22Rv1 (cell line): Measurements from ENCODE around the gene MS4A4A.

ENCODE experiments used
- H3K27ac ChIP-seq: fragments of 450-650 bp; 2 replicates; pipeline ENCODE4 v1.5.1; 2017
- ZFX ChIP-seq: fragments of 450-650 bp; IDR thresholded peaks from 2 replicates; pipeline ENCODE4 v1.6.1; 2017; ENCODE audit warnings: antibody characterized with exemption, borderline replicate concordance
- TF ChIP-seq, protein P1 (sequence below): fragments of 450-650 bp; IDR thresholded peaks from 2 replicates; pipeline ENCODE4 v1.5.1; 2017; ENCODE audit warnings: mild to moderate bottlenecking

MS4A4A gene

DNA sequence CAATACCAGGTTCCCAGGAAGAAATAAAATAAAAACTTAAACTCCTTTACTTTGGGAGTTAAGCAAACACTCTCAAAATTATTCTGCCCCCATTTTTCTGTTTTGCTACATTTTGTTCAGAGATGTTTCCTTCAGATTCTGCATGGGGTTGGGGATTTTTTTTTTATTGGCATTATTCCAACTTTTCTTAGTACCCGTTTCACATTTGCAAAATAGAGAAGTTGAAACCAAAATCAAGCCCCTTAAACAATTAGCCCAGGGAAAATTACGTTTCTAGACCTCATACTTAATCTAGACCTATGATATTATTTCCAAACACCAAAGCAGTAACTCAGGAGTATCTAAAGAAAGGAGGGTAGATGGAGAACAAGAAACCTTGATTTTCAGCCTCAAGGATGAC is 77.3 kb downstream of the MS4A4A start:
- TF ChIP-seq, protein P1, sequence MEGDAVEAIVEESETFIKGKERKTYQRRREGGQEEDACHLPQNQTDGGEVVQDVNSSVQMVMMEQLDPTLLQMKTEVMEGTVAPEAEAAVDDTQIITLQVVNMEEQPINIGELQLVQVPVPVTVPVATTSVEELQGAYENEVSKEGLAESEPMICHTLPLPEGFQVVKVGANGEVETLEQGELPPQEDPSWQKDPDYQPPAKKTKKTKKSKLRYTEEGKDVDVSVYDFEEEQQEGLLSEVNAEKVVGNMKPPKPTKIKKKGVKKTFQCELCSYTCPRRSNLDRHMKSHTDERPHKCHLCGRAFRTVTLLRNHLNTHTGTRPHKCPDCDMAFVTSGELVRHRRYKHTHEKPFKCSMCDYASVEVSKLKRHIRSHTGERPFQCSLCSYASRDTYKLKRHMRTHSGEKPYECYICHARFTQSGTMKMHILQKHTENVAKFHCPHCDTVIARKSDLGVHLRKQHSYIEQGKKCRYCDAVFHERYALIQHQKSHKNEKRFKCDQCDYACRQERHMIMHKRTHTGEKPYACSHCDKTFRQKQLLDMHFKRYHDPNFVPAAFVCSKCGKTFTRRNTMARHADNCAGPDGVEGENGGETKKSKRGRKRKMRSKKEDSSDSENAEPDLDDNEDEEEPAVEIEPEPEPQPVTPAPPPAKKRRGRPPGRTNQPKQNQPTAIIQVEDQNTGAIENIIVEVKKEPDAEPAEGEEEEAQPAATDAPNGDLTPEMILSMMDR = no peak
- no peak for TF ChIP-seq ZFX
- no peak overlapping the region for H3K27ac ChIP-seq
